NK-92 (cell line): ENCODE data around the gene UMPS.

Experiments
- DNase-seq: peaks from one replicate; lab custom pipeline; 2025; ENCODE audit not compliant: unreplicated experiment; lab: John Stamatoyannopoulos, UW

Gene UMPS

GRCh38 chr3:124762661-124763011, 32.4 kb downstream of the UMPS start:
- no peak for DNase-seq

DNA sequence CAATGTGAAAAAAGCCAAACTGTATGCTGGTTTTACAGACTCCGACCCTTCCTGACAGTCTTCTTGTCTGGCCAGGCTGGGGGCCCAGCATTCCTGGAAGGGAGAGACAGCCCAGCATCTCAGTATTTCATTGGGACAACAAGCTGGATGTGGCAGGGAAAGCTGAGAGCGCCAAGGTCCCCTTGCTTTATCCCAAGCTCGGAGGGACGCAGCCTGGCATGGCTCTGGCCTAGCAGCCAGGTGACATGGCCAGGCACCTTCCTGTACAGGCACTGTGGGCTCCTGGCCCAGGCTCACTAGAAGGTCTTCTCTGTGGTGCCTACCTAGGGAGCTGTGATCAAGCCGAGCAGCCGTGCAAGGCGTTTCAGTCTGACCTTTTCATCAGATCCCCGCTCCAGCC, 33.0 kb downstream of the UMPS start:
- no peak for DNase-seq

- DNase-seq: no peak
Measured at GRCh38 chr3:124763644-124764358, 33.5 kb downstream of the UMPS start.

DNA sequence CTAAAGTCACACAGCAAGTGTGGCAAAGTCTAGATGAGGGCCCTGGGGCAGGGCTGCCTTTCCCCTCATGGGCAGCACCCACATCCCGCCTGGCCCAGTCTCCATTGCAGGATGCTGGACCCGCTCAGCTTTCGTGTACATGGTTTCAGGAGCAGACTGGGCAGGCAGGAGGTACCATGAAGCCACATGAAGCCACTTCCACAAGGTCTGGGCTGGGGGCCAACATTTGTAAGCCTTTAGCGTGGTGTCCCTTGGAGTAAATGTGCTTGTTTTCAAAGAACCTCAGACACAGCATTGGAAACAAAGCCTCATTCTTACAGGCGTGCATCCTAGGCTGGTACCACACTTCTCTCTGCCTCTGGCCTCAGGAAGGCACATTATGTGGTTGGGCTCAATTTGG, 34.5 kb downstream of the UMPS start:
- DNase-seq: no peak

DNA sequence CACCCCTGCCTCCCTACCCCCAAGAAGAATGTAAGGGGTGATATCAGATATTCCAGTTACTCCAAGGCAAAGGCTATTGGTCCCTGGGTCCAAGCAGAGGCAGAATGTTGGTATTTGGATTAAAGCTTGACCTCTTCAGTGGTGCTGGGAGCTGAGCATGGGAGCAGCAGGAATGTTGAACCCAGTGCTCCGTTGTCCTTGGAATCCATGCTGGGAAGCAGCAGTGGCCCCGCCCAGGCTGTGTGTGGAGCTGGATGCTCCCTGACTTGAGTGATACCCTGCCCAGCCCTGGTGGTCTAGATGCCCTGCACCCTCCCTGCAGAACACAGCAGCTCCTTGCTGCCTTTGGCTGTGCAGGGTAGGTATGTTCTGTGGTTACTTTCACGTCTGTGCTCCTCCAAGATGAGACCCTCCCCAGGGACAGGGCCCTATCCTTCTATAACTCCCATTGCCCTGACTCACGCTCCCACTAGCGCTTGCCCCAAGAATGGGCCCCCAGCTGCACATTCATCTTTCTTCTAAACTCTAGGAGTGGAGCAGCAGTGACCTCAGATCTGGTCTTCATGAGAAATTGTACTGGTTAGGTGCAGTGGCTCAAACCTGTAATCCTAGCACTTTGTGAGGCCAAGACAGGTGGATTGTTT, 35.1 kb downstream of the UMPS start:
- DNase-seq: no peak

- DNase-seq: no peak
Measured at GRCh38 chr3:124766113-124767095, 36.2 kb downstream of the UMPS start.

- DNase-seq: no peak
Measured at GRCh38 chr3:124767264-124767663, 37.0 kb downstream of the UMPS start.

- DNase-seq: no peak
Measured at GRCh38 chr3:124767691-124768090, 37.4 kb downstream of the UMPS start.

- no peak for DNase-seq
Measured at GRCh38 chr3:124768812-124769211, 38.6 kb downstream of the UMPS start.

DNA sequence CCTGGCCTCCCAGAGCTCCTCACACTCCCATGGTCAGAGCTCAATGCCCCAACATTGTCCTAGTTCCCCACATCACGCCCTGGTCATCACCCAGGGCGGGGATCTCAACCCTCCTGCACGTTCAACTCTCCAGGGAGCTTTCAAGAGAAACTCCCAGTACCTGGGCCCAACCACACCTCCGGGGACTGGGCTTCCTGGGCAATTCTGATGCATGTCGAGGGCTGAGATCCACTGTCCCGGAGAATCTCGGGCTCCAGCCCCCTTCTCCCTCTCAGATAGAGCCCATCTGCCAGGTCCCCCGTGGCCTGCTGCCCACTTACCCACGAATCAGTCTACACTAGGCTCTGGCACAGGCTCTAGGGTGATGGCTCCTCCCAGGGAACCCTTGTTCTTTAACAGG, 39.2 kb downstream of the UMPS start:
- no peak for DNase-seq

- DNase-seq: no peak
Measured at GRCh38 chr3:124770336-124771082, 40.3 kb downstream of the UMPS start.

DNA sequence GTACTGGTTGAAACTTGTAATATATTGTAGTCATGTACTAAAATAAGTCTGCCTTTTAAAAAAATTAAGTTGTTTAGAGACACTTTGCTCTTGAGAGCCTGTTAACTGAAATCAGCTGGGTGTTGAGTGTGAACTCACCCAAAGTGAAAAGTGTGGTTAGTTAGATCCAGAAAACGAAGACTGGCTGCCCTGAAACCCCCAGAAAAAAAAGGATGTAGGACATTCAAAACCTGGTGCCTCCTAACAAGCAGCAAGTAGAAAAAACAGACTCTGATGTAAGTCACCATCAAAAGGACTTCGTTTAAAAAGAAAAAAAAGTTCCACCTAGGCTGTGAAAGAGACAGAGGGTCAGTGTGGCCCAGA, 40.8 kb downstream of the UMPS start:
- no peak for DNase-seq

- DNase-seq: no peak
Measured at GRCh38 chr3:124772081-124772831, 42.0 kb downstream of the UMPS start.

DNA sequence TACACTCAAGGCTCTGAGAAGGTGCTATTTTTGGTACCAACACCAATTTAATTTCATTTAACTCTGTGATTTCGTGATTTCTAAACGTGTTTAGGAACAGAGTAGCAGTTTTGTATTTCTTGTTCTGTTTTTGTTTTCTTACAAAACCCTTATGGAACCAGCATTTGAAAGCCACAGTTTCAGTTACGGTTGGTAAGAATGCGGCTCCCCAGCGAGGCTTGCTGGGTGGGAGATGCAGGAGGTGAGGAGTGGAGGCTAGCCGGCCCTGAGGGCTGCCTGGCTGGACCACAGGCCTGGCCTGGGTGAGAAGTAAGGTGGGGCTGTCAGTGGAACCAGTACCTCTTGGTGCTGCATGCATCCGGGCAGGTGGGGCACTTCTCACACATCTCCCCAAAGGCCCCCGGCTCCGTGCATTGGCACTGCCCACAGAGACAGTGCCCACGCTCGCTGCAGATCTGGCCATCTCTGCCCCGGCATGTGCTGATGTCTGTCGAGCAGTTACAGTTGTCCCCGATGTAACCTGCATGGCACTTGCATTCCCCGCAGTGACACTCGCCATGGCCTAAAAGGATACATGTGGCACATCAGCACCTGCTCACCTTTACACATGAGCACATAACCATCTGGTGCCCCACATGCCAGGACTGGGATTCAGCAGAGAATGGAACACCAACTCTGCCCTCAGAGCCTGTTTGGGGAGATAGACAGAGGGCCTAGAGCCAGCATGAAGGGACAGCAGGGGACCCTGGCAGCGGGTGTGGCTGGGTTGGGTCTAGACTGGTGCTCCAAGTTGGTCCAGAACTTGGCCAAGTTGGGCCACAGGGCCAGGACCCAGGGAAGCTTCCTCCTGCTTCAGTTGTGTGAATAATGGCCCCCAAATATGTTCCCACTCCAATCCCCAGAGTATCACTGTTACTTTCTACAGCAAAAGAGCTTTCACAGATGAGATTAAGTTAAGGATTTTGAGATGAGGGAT, 43.4 kb downstream of the UMPS start:
- no peak for DNase-seq

DNA sequence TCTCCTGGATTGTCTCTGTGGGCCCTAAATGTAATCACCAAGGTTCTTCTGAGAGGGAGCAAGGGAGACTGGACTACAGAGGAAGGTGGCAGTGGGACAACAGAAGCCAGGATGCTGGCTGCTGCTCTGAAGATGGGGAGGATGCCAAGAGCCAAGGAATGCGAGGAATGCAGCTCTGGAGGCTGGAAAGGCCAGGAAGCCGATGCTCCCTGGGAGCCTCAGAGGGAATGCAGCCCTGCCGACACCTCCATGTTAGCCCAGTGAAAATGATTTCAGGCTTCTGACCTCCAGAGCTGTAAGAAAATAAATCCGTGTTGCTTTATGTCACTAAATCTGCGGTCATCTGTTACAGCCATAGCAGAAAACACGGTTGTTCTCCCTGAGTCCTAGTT, 44.1 kb downstream of the UMPS start:
- DNase-seq: no peak

DNA sequence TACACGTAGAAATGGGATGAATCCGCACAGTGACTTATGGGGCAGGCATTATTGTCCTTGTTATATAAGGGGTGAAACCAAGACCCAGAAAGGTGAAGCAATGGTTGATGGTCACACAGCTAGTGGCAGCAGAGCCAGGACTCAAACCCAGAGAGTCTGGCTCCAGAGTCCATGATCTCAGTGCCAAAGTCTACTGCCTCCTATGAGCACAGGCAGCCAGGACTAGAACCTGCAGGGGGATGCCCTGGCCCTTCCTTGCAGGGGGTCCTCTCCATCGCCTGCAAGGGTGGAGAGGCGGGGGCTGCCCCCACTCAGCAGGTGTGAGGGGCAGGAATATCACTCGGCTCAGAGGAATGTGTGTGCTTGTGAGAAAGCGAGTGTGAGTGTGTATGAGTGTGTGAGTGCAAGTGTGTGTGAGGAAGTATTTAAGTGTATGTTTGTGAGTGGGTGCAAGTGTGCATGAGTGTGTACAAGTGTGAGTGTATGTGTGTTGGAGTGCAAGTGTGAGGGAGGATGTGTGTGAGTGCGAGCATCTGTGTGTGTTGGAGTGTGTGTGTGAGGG, 44.7 kb downstream of the UMPS start:
- no peak for DNase-seq

GRCh38 chr3:124775877-124776276, 45.6 kb downstream of the UMPS start:
- no peak for DNase-seq

- no peak for DNase-seq
Measured at GRCh38 chr3:124776856-124777255, 46.6 kb downstream of the UMPS start.
